Activated CD4-positive, alpha-beta memory T cell treated with anti-CD3 and anti-CD28 coated beads for 36 hours (primary cell): ENCODE results near the gene NEURL1. TPM values are rescaled to one million over a fixed set of nuclear protein-coding genes. Genes with fewer than 3 reads are reported as not detected.

Source experiments
- CTCF ChIA-PET: fragments of 350-600 bp; sonication (Branson Sonifier 250); formaldehyde crosslinking; loops from one replicate; lab custom pipeline; 2021; ENCODE audit warnings: antibody characterized with exemption, inconsistent platforms; lab: Charles Lee
- POLR2A ChIA-PET: fragments of 350-600 bp; sonication (Branson Sonifier 250); formaldehyde crosslinking; loops from one replicate; lab custom pipeline; 2021; ENCODE audit warnings: antibody characterized with exemption; lab: Charles Lee
- DNase-seq: peaks from one replicate; pipeline ENCODE4 v3.0.0-alpha.2; 2020
- H3K27ac Mint-ChIP-seq: one replicate; pipeline ENCODE4 v1.8.0; 2021; ENCODE audit warnings: mixed read lengths
- H3K27me3 Mint-ChIP-seq: one replicate; pipeline ENCODE4 v1.8.0; 2021; ENCODE audit warnings: mixed read lengths
- H3K36me3 Mint-ChIP-seq: one replicate; pipeline ENCODE4 v1.8.0; 2021; ENCODE audit warnings: mixed read lengths
- H3K4me1 Mint-ChIP-seq: one replicate; pipeline ENCODE4 v1.8.0; 2021; ENCODE audit warnings: low read depth, mixed read lengths
- H3K4me3 Mint-ChIP-seq: one replicate; pipeline ENCODE4 v1.8.0; 2021; ENCODE audit warnings: mild to moderate bottlenecking, mixed read lengths
- H3K9me3 Mint-ChIP-seq: one replicate; pipeline ENCODE4 v1.8.0; 2021; ENCODE audit warnings: mixed read lengths
- intact Hi-C: fragments of 100-400 bp; cut with micrococcal nuclease; formaldehyde crosslinking; loops from one replicate; pipeline ENCODE4 v1.15.1; 2023
- total RNA-seq, 2 experiments: library from RNA; stranded (reverse); gene quantifications; one replicate each; pipeline ENCODE4 v1.2.3, GENCODE V29; 2021

Gene NEURL1
- total RNA-seq, 2 experiments from 2014 or later = 1.8 to 2.4 TPM

DNA sequence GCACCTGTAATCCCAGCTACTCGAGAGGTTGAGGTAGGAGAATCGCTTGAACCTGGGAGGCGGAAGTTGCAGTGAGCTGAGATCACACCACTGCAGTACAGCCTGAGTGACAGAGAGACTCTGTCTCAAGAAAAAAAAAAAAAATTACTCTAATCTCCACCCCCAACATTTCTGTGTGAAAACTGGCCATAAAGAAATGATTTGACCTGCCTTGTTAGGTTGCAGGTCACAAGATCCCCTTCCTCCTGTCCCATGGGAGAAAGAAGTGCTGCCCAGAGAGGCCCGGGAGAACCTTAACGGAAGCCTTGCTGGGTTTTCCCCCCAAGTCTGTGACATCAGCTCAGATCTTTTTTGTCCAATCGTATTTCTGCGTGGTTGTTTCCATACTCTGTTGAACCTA lies 26.1 kb upstream of the NEURL1 start:
- ChIA-PET POLR2A (no interaction called here), CTCF (no interaction called here)
- H3K27ac Mint-ChIP-seq = peak overlapping the region; percentile 61
- H3K36me3 Mint-ChIP-seq = no peaks in the 10 kb centered on the region
- no peak overlapping the region for H3K4me3 Mint-ChIP-seq
- intact Hi-C loops = no loop called here
- H3K4me1 Mint-ChIP-seq = peaks cover 22% of the 10 kb centered on the region
- no peaks in the 10 kb centered on the region for H3K27me3 Mint-ChIP-seq
- no peaks in the 10 kb centered on the region for H3K9me3 Mint-ChIP-seq
- DNase-seq = no peak

DNA sequence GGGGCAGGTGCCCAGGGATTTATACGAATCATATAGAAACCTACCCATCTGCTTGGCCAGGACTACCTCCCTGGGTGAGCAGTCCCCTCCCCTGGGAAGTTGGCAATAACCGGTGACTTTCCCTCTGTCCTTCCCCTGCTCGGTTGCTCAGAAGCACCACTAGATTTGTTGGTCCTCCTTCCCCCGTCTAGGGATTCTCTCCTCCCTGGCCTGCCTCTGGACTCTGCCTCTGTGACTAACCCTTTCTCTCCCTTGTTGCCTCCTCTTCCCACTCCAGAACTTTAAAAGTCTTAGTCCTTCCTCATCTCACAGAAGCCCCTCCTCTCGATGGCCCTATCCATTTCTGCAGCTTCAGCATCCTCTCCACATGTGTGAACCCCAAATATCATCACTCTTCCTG lies 24.3 kb upstream of the NEURL1 start:
- no peak overlapping the region for H3K4me3 Mint-ChIP-seq
- H3K36me3 Mint-ChIP-seq = no peaks in the 10 kb centered on the region
- DNase-seq = no peak
- H3K4me1 Mint-ChIP-seq = peaks cover 24% of the 10 kb centered on the region
- intact Hi-C loops = no loop called here
- POLR2A ChIA-PET = no interaction called here
- no peaks in the 10 kb centered on the region for H3K27me3 Mint-ChIP-seq
- H3K27ac Mint-ChIP-seq = no peak overlapping the region
- CTCF ChIA-PET = interaction anchor here (1.2 kb wide), 1 partner anchor 17 kb away, joined by 3 read pairs; no protein-coding TSS in a partner anchor
- no peaks in the 10 kb centered on the region for H3K9me3 Mint-ChIP-seq

DNA sequence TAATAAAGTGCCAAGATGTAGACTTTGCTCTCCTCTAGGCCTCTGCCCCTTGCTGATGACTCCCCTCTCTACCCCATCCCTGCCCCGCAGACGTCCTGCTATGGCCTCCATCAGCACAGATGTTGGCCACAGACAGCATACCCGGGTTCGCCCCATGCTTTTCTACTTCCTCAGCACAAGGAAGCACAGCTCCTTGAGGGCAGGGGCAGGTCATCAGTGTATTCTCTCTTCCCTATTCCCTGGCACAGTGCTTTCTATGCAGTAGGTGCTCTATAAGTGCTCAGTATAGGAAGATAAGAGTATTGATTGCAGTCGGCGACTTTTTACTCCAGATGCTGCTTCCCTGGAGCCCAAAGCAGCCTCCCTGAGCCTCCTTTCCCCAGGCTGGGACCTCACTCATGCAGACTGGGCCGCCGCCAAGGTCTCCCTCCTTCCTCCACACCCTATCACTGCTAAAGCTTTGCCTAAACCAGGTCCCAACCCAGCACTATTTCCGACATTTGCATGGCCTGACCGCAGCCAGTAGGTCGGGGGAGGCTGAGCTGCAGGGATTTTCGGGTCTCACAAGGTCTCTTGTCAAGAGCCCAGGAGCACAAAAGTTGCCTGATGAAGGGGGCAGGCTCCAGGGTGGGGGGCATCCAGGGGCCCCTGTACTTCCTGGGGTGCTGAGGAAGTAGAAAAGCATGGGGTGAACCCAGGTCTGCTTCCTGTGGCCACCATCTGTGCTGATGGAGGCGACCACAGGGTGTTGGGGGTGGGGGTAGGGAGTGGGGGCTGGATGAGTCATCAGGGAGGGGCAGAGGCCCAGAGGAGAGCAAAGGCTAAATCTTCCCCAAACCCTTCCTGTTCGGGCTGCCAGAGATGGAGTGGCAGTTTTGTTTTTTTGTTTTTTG lies 22.5 kb upstream of the NEURL1 start:
- peak overlapping the region; percentile 0 for H3K4me3 Mint-ChIP-seq
- intact Hi-C loops = loop anchor here (1.0 kb wide), 2 partner anchors 19 to 42 kb away; partner anchors contain the start of gene CALHM2

GRCh38 chr10:103472005-103472404 lies 21.5 kb upstream of the NEURL1 start:
- H3K4me1 Mint-ChIP-seq = peaks cover 28% of the 10 kb centered on the region
- no peaks in the 10 kb centered on the region for H3K9me3 Mint-ChIP-seq
- peak overlapping the region; percentile 3 for H3K4me3 Mint-ChIP-seq

More for the DNA sequence above, 22.5 kb upstream of the NEURL1 start:
- H3K27ac Mint-ChIP-seq = peak overlapping the region; percentile 74
- no peaks in the 10 kb centered on the region for H3K27me3 Mint-ChIP-seq
- DNase-seq = peak; percentile 87
- H3K9me3 Mint-ChIP-seq = no peaks in the 10 kb centered on the region
- ChIA-PET POLR2A (interaction anchor here (1.0 kb wide), 1 partner anchor 19 kb away, joined by 3 read pairs; the partner anchor contains the start of gene CALHM2), CTCF (interaction anchor here (0.9 to 1.7 kb wide), 4 partner anchors 14 to 121 kb away, joined by 3 to 4 read pairs (median 4); no protein-coding TSS in a partner anchor)
- H3K4me1 Mint-ChIP-seq = peaks cover 24% of the 10 kb centered on the region
- no peaks in the 10 kb centered on the region for H3K36me3 Mint-ChIP-seq

DNA sequence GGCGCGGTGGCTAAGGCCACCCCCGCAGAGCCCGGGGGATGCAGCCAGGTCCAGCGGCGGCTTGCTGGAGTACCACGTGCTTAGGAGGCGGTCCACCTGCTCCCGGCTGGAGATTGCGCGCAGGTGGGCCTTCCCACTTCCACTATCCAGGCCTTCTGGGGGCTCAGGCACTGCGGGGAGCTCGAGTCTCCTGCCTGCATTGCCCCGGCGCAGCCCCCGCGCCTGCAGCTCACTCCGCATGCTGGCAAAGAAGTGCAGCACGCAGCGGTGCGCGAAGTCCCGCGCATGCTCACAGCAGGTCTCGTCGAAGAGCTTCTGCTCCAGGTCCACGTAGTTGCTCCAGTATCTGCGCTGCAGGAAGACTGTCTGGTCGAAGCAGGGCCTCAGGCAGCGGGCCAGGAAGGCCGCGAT lies 20.2 kb upstream of the NEURL1 start:
- no peaks in the 10 kb centered on the region for H3K27me3 Mint-ChIP-seq
- ChIA-PET CTCF (no interaction called here), POLR2A (interaction anchor here (1.5 kb wide), 1 partner anchor 20 kb away, joined by 3 read pairs; no protein-coding TSS in a partner anchor)
- H3K9me3 Mint-ChIP-seq = no peaks in the 10 kb centered on the region
- no peak overlapping the region for H3K4me3 Mint-ChIP-seq
- DNase-seq = no peak
- peaks cover 24% of the 10 kb centered on the region for H3K4me1 Mint-ChIP-seq
- H3K36me3 Mint-ChIP-seq = no peaks in the 10 kb centered on the region
- intact Hi-C loops = no loop called here
- no peak overlapping the region for H3K27ac Mint-ChIP-seq

More at GRCh38 chr10:103472005-103472404, 21.5 kb upstream of the NEURL1 start:
- intact Hi-C loops = no loop called here
- ChIA-PET CTCF (interaction anchor here (0.9 to 1.7 kb wide), 4 partner anchors 9 to 120 kb away, joined by 3 to 4 read pairs (median 4); no protein-coding TSS in a partner anchor), POLR2A (interaction anchor here (1.5 kb wide), 1 partner anchor 19 kb away, joined by 3 read pairs; no protein-coding TSS in a partner anchor)
- no peak for DNase-seq
- H3K36me3 Mint-ChIP-seq = no peaks in the 10 kb centered on the region
- H3K27ac Mint-ChIP-seq = peak overlapping the region; percentile 66
- no peaks in the 10 kb centered on the region for H3K27me3 Mint-ChIP-seq

- H3K27ac Mint-ChIP-seq = peak overlapping the region; percentile 1
- ChIA-PET CTCF (interaction anchor here (1.8 to 3.4 kb wide), 3 partner anchors 9 to 58 kb away, joined by 4 to 16 read pairs (median 9); no protein-coding TSS in a partner anchor), POLR2A (no interaction called here)
- intact Hi-C loops = no loop called here
- H3K27me3 Mint-ChIP-seq = no peaks in the 10 kb centered on the region
- H3K9me3 Mint-ChIP-seq = no peaks in the 10 kb centered on the region
- H3K4me3 Mint-ChIP-seq = no peak overlapping the region
- H3K36me3 Mint-ChIP-seq = no peaks in the 10 kb centered on the region
- peaks cover 24% of the 10 kb centered on the region for H3K4me1 Mint-ChIP-seq
- no peak for DNase-seq
Observed at GRCh38 chr10:103474077-103474476, 19.4 kb upstream of the NEURL1 start.

- Mint-ChIP-seq H3K27ac (no peak overlapping the region), H3K9me3 (no peaks in the 10 kb centered on the region), H3K36me3 (no peaks in the 10 kb centered on the region), H3K27me3 (no peaks in the 10 kb centered on the region), H3K4me3 (no peak overlapping the region), H3K4me1 (peaks cover 21% of the 10 kb centered on the region)
- ChIA-PET CTCF (interaction anchor here (0.7 to 3.4 kb wide), 8 partner anchors 7 to 60 kb away, joined by 3 to 16 read pairs (median 5); partner anchors contain the start of gene CALHM2), POLR2A (no interaction called here)
- DNase-seq = no peak
- intact Hi-C loops = no loop called here
Observed at GRCh38 chr10:103475437-103475836, 18.1 kb upstream of the NEURL1 start.

DNA sequence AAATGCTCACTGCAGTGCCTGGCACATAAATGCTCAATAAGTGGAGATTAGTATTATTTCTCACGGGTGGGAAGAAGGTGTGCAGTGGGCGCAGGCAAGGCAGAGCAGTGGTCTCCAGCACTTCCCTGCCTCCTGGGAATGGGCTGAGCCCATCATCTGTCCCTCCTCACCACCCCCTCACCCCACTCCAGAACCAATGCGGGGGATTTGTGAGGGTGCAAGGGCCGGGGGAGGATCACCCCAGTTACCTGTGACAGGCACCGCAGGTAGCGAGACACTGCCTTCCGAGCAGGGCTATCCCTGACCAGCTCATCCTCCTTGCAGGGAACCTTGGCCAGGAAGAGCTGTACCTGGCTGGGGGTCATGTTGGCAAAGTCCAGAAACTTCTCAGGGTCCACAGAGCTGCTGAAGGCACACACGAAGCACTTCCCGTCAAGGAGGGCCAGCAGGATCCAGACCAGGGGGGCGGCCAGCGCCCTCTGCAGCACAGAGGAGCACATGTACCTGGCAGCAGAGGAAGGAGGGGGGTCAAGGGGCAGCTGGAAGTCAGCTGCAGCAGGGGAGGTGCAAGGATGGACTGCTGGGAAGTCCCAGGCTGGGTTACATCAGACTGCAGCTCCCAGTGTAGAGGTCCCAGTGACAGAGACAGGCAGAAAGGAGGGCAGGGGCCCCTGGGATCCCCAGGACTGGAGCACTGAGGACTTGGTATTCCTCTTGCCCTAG lies 17.3 kb upstream of the NEURL1 start:
- intact Hi-C loops = no loop called here
- Mint-ChIP-seq H3K4me3 (no peak overlapping the region), H3K4me1 (peaks cover 14% of the 10 kb centered on the region), H3K27ac (no peak overlapping the region), H3K27me3 (no peaks in the 10 kb centered on the region), H3K9me3 (no peaks in the 10 kb centered on the region), H3K36me3 (no peaks in the 10 kb centered on the region)
- CTCF ChIA-PET = interaction anchor here (1.1 to 3.4 kb wide), 6 partner anchors 9 to 60 kb away, joined by 4 to 16 read pairs (median 6); no protein-coding TSS in a partner anchor
- peak; percentile 46 for DNase-seq
- POLR2A ChIA-PET = no interaction called here

GRCh38 chr10:103478671-103479070 lies 14.8 kb upstream of the NEURL1 start:
- ChIA-PET POLR2A (no interaction called here), CTCF (no interaction called here)
- intact Hi-C loops = no loop called here
- Mint-ChIP-seq H3K4me1 (peaks cover 7% of the 10 kb centered on the region), H3K36me3 (no peaks in the 10 kb centered on the region), H3K4me3 (no peak overlapping the region), H3K9me3 (no peaks in the 10 kb centered on the region), H3K27ac (no peak overlapping the region), H3K27me3 (no peaks in the 10 kb centered on the region)
- no peak for DNase-seq

DNA sequence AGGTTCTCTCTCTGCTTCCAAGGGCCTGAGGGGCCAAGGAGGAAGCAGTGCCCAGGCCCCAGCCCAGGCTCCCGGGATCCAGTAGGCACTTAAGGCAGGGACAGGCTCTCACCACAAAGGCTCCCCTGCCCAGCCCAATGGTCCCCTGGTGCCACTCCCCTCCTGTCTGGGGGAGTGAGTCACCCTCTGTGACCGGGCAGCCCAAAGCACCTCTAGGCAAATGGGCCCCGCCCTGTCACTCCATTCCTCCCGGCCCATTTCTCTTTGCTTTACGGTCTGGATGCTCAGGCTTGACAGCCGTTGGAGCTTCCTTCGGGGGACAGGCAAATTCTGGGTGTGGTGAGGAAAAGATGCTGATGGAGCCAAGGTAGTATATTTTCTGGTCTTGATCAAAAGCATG lies 14.4 kb upstream of the NEURL1 start, which contains the start of gene CALHM3:
Gene CALHM3, minus strand, starts transcription at position 106 of the 400 bp plus-strand sequence. CDS start 208 bp downstream, outside the sequence.
- DNase-seq = no peak
- intact Hi-C loops = no loop called here
- Mint-ChIP-seq H3K36me3 (no peaks in the 10 kb centered on the region), H3K9me3 (no peaks in the 10 kb centered on the region), H3K27me3 (no peaks in the 10 kb centered on the region), H3K27ac (no peak within 1 kb of the TSS), H3K4me1 (peaks cover 7% of the 10 kb centered on the region), H3K4me3 (no peak within 1 kb of the TSS)
- POLR2A ChIA-PET = no interaction called here
- CTCF ChIA-PET = no interaction called here

GRCh38 chr10:103480521-103480920 lies 13.0 kb upstream of the NEURL1 start:
- intact Hi-C loops = loop anchor here (5.0 kb wide), 1 partner anchor 83 kb away; the partner anchor contains the start of genes ATP5MK and PDCD11
- DNase-seq = no peak
- Mint-ChIP-seq H3K4me3 (no peak overlapping the region), H3K9me3 (no peaks in the 10 kb centered on the region), H3K27me3 (no peaks in the 10 kb centered on the region), H3K36me3 (no peaks in the 10 kb centered on the region), H3K27ac (no peak overlapping the region), H3K4me1 (peaks cover 7% of the 10 kb centered on the region)
- CTCF ChIA-PET = interaction anchor here (0.7 to 1.7 kb wide), 6 partner anchors 9 to 65 kb away, joined by 3 to 7 read pairs (median 6); partner anchors contain the start of gene NEURL1
- POLR2A ChIA-PET = no interaction called here
